Activated CD8-positive, alpha-beta memory T cell treated with anti-CD3 and anti-CD28 coated beads, Interleukin-2, amount 10 ng/mL, durations not matched to agents 7 days and 5 days (primary cell): ENCODE data around the gene SSR3. TPM values are rescaled to one million over a fixed set of nuclear protein-coding genes. Genes with fewer than 3 reads are reported as not detected.

Experiments
- ATAC-seq: fragments of 150-1000 bp; cut with Tn5 transposase; one replicate; pipeline ENCODE4 v1.10.0; 2021; ENCODE audit warnings: moderate library complexity
- CTCF ChIA-PET: fragments of 350-600 bp; sonication (Branson Sonifier 250); formaldehyde crosslinking; loops from one replicate; lab custom pipeline; 2021; ENCODE audit warnings: antibody characterized with exemption; lab: Charles Lee
- DNase-seq: peaks from one replicate; pipeline ENCODE4 v3.0.0-alpha.2; 2020
- H3K27ac Mint-ChIP-seq: one replicate; pipeline ENCODE4 v1.8.0; 2021; ENCODE audit warnings: mild to moderate bottlenecking, mixed read lengths
- H3K27me3 Mint-ChIP-seq: one replicate; pipeline ENCODE4 v1.8.0; 2021; ENCODE audit warnings: mixed read lengths
- H3K36me3 Mint-ChIP-seq: one replicate; pipeline ENCODE4 v1.8.0; 2021; ENCODE audit warnings: mild to moderate bottlenecking, mixed read lengths
- H3K4me1 Mint-ChIP-seq: one replicate; pipeline ENCODE4 v1.8.0; 2021; ENCODE audit warnings: mixed read lengths
- H3K4me3 Mint-ChIP-seq: one replicate; pipeline ENCODE4 v1.8.0; 2021; ENCODE audit warnings: mild to moderate bottlenecking, moderate library complexity, mixed read lengths
- H3K9me3 Mint-ChIP-seq: one replicate; pipeline ENCODE4 v1.8.0; 2022; ENCODE audit warnings: low read depth, mixed read lengths
- total RNA-seq, 2 experiments: library from RNA; stranded (reverse); gene quantifications; one replicate each; pipeline ENCODE4 v1.2.3, GENCODE V29; 2021

Gene SSR3
- total RNA-seq, 2 experiments from 2014 or later, result 121 to 147 TPM

DNA sequence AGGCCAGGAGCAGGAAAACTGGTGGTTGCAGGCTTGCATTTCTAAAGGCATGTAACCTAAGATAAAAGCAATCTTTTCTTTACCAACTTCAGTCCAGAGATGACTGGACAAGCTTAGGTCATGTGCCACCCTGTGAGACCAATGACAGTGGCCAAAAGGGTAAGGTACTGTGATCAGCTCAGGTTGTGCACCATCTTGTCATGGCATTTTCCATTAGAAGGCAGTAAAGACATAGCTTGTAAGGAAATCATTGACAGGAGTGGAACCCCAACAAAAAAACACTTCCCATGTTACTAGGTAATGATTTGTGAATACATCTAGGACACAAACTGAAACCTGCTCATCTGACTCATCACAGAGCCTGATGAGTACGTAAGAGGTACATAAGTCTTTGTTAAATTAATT is 35.2 kb downstream of the SSR3 start:
- H3K4me3 Mint-ChIP-seq, result no peak overlapping the region
- H3K27me3 Mint-ChIP-seq, result peaks cover 19% of the 10 kb centered on the region
- peaks cover 18% of the 10 kb centered on the region for H3K36me3 Mint-ChIP-seq
- peaks cover 35% of the 10 kb centered on the region for H3K4me1 Mint-ChIP-seq
- peaks cover 2% of the 10 kb centered on the region for H3K9me3 Mint-ChIP-seq
- no peak overlapping the region for H3K27ac Mint-ChIP-seq
- DNase-seq (peak; percentile 45), ATAC-seq (peak; percentile 62)
- CTCF ChIA-PET, result interaction anchor here (0.8 to 1.5 kb wide), 3 partner anchors 10 to 21 kb away, joined by 3 to 10 read pairs (median 5); no protein-coding TSS in a partner anchor

DNA sequence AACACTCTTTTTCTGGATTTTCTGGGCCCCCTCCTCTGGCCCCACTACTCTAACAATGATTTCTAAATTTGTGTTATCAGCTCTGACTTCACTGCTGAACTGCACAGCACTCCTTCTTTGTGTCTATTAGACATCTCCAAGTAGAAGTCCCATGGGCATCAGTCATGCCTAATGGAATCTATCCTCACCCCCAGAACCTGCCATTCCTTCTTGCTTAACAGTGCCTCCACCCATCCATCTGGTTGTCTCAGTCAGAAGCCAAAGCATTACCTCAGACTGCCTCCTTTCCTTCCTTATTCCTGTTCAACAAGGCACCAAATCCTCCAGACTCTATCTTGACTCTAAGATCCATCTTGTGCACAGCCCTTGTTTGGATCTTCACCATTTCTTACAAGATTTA is 36.2 kb downstream of the SSR3 start:
- Mint-ChIP-seq H3K4me3 (no peak overlapping the region), H3K27ac (no peak overlapping the region), H3K4me1 (peaks cover 25% of the 10 kb centered on the region), H3K9me3 (no peaks in the 10 kb centered on the region), H3K36me3 (peaks cover 9% of the 10 kb centered on the region), H3K27me3 (peaks cover 17% of the 10 kb centered on the region)
- DNase-seq, result no peak
- CTCF ChIA-PET, result interaction anchor here (1.3 kb wide), 1 partner anchor 9 kb away, joined by 10 read pairs; no protein-coding TSS in a partner anchor
- ATAC-seq, result no peak

GRCh38 chr3:156516961-156517360 is 38.0 kb downstream of the SSR3 start:
- CTCF ChIA-PET, result interaction anchor here (1.2 to 1.6 kb wide), 3 partner anchors 8 to 34 kb away, joined by 3 to 8 read pairs (median 3); no protein-coding TSS in a partner anchor
- no peak for DNase-seq
- Mint-ChIP-seq H3K27ac (no peak overlapping the region), H3K9me3 (no peaks in the 10 kb centered on the region), H3K4me3 (no peak overlapping the region), H3K27me3 (peaks cover 17% of the 10 kb centered on the region), H3K36me3 (no peaks in the 10 kb centered on the region), H3K4me1 (peaks cover 26% of the 10 kb centered on the region)
- no peak for ATAC-seq

- no peaks in the 10 kb centered on the region for H3K36me3 Mint-ChIP-seq
- CTCF ChIA-PET, result interaction anchor here (1.3 kb wide), 1 partner anchor 10 kb away, joined by 3 read pairs; no protein-coding TSS in a partner anchor
- peaks cover 15% of the 10 kb centered on the region for H3K27me3 Mint-ChIP-seq
- DNase-seq (no peak), ATAC-seq (no peak)
- peaks cover 32% of the 10 kb centered on the region for H3K4me1 Mint-ChIP-seq
- H3K27ac Mint-ChIP-seq, result no peak overlapping the region
- no peak overlapping the region for H3K4me3 Mint-ChIP-seq
- no peaks in the 10 kb centered on the region for H3K9me3 Mint-ChIP-seq
Measured at GRCh38 chr3:156516284-156516683, 38.6 kb downstream of the SSR3 start.

DNA sequence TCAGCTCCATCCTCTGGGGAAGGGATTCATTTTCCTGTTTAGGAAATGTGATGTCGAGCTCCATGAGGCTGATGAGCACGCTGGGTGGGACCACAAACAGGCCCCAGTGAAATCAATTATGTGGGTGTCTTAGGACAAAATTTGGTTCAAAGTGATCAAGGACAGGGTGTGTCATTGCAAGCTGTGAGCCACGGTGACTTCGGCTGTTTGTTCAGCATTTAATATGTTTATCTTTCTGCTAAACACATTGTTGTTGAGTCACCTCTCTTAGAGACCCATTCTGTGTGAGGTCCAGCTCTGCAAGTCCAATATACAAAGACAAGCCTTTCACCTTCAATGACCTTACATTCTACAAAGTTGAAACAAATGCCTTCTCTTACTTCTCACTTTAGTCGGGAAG is 41.3 kb downstream of the SSR3 start:
- Mint-ChIP-seq H3K27ac (no peak overlapping the region), H3K36me3 (no peaks in the 10 kb centered on the region), H3K9me3 (no peaks in the 10 kb centered on the region), H3K27me3 (peaks cover 5% of the 10 kb centered on the region), H3K4me1 (peaks cover 14% of the 10 kb centered on the region), H3K4me3 (no peak overlapping the region)
- ATAC-seq (no peak), DNase-seq (no peak)
- CTCF ChIA-PET, result interaction anchor here (0.6 to 1.4 kb wide), 2 partner anchors 11 to 160 kb away, joined by 3 to 4 read pairs; no protein-coding TSS in a partner anchor

DNA sequence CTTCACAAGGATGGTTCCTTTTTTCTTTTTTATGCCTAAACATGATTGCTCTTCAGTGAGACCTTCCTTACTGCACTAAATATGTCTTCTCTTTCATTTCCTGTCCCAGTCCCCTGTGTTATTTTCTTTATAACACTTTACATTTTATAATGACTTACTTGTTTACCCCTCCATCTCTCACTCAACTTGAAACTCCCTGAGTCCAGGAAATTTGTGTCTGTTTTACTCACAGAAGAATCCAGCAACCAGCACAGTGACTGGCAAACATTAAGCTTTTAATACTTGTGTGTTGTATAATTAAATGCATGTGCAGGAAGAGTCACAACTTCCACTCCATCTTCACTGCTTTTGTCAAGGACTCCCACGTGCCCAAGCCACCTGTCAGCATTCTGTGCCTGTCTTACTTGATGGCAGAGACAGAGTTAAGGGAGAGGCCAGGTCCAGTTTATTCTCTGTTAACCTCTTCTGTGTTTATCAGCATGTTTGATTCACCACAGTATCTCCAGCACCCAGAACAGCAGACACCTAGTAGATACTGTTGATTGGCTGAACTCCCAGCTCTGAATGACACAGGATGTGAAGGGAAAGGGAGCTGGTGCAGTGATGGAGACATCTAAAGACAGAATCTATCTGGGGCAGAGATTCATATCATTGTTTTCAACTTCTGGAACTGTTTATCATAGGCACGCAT is 42.8 kb downstream of the SSR3 start:
- Mint-ChIP-seq H3K27ac (peak overlapping the region; percentile 24), H3K36me3 (no peaks in the 10 kb centered on the region), H3K9me3 (no peaks in the 10 kb centered on the region), H3K4me1 (peaks cover 13% of the 10 kb centered on the region), H3K4me3 (no peak overlapping the region), H3K27me3 (peaks cover 2% of the 10 kb centered on the region)
- CTCF ChIA-PET, result interaction anchor here (1.2 to 7.5 kb wide), 6 partner anchors 13 to 625 kb away, joined by 3 to 75 read pairs (median 4); no protein-coding TSS in a partner anchor
- DNase-seq, result no peak
- ATAC-seq, result peak; percentile 43

GRCh38 chr3:156509189-156510174 is 45.4 kb downstream of the SSR3 start:
- DNase-seq (no peak), ATAC-seq (peak; percentile 76)

GRCh38 chr3:156507285-156507684 is 47.6 kb downstream of the SSR3 start:
- no peak for ATAC-seq
- no peak overlapping the region for H3K4me3 Mint-ChIP-seq
- H3K27me3 Mint-ChIP-seq, result peaks cover 19% of the 10 kb centered on the region
- no peaks in the 10 kb centered on the region for H3K36me3 Mint-ChIP-seq
- no peak overlapping the region for H3K27ac Mint-ChIP-seq
- DNase-seq, result no peak
- H3K9me3 Mint-ChIP-seq, result no peaks in the 10 kb centered on the region
- peaks cover 11% of the 10 kb centered on the region for H3K4me1 Mint-ChIP-seq
- CTCF ChIA-PET, result interaction anchor here (0.7 to 7.5 kb wide), 7 partner anchors 22 to 630 kb away, joined by 3 to 75 read pairs (median 16); no protein-coding TSS in a partner anchor

More at GRCh38 chr3:156509189-156510174, 45.4 kb downstream of the SSR3 start:
- no peak overlapping the region for H3K27ac Mint-ChIP-seq
- no peaks in the 10 kb centered on the region for H3K36me3 Mint-ChIP-seq
- no peak overlapping the region for H3K4me3 Mint-ChIP-seq
- peaks cover 6% of the 10 kb centered on the region for H3K27me3 Mint-ChIP-seq
- H3K9me3 Mint-ChIP-seq, result no peaks in the 10 kb centered on the region
- CTCF ChIA-PET, result interaction anchor here (0.6 to 7.5 kb wide), 32 partner anchors 8 to 628 kb away, joined by 3 to 75 read pairs (median 5); no protein-coding TSS in a partner anchor
- H3K4me1 Mint-ChIP-seq, result peaks cover 13% of the 10 kb centered on the region

GRCh38 chr3:156498307-156498706 is 56.6 kb downstream of the SSR3 start:
- Mint-ChIP-seq H3K27ac (no peak overlapping the region), H3K27me3 (peaks cover 5% of the 10 kb centered on the region), H3K4me3 (no peak overlapping the region), H3K4me1 (peaks cover 7% of the 10 kb centered on the region), H3K9me3 (no peaks in the 10 kb centered on the region), H3K36me3 (peaks cover 3% of the 10 kb centered on the region)
- DNase-seq, result no peak
- CTCF ChIA-PET, result interaction anchor here (2.2 kb wide), 1 partner anchor 49 kb away, joined by 5 read pairs; no protein-coding TSS in a partner anchor
- no peak for ATAC-seq

DNA sequence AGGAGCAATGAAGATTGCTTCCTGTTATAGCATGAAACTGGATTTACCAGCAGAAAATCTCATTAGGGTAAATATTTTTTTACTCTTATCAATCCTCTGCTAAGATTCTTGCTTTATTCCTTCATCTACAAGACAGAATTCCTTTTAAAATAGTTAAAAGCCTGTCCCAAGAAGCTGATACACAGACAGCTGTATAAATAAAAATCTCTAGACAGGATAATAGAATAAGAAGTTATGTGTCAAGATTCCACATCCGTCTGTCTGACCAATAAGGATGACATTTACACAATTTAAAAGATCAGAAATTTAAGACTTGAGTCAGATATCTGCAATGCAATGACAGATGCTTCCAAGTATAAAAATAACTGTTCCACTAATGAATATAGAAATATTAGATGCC is 57.6 kb downstream of the SSR3 start:
- no peak overlapping the region for H3K4me3 Mint-ChIP-seq
- peaks cover 3% of the 10 kb centered on the region for H3K36me3 Mint-ChIP-seq
- no peaks in the 10 kb centered on the region for H3K9me3 Mint-ChIP-seq
- ATAC-seq, result no peak
- CTCF ChIA-PET, result interaction anchor here (0.9 kb wide), 1 partner anchor 14 kb away, joined by 3 read pairs; no protein-coding TSS in a partner anchor
- DNase-seq, result no peak
- H3K27ac Mint-ChIP-seq, result no peak overlapping the region
- no peaks in the 10 kb centered on the region for H3K27me3 Mint-ChIP-seq
- H3K4me1 Mint-ChIP-seq, result peaks cover 7% of the 10 kb centered on the region

DNA sequence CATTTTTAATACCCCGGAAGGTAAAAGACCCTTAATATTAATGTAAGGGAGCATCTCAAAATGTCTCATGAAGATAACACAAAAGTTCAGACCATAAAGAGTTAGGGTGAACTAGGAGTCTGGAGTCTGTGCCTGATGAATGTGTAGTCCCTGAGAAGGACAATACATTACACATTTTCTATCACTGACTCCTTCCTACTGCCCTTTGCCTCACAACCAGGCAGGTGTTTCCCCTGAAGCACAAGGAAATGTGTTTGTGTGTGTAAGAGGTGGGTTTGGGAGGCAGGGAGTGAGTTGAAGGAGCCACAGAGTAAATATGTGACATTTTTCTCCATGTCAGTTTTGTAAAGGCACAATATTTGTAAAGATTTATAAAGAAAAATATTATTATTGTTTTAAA is 59.1 kb downstream of the SSR3 start:
- H3K9me3 Mint-ChIP-seq, result no peaks in the 10 kb centered on the region
- no peak overlapping the region for H3K27ac Mint-ChIP-seq
- ATAC-seq (no peak), DNase-seq (no peak)
- H3K4me1 Mint-ChIP-seq, result peaks cover 7% of the 10 kb centered on the region
- CTCF ChIA-PET, result no interaction called here
- peaks cover 3% of the 10 kb centered on the region for H3K36me3 Mint-ChIP-seq
- no peaks in the 10 kb centered on the region for H3K27me3 Mint-ChIP-seq
- H3K4me3 Mint-ChIP-seq, result no peak overlapping the region

- Mint-ChIP-seq H3K4me3 (no peak overlapping the region), H3K27ac (no peak overlapping the region), H3K36me3 (peaks cover 3% of the 10 kb centered on the region), H3K9me3 (no peaks in the 10 kb centered on the region), H3K4me1 (peaks cover 7% of the 10 kb centered on the region), H3K27me3 (no peaks in the 10 kb centered on the region)
- ATAC-seq (no peak), DNase-seq (no peak)
- CTCF ChIA-PET, result no interaction called here
Measured at GRCh38 chr3:156493887-156494286, 61.0 kb downstream of the SSR3 start.

DNA sequence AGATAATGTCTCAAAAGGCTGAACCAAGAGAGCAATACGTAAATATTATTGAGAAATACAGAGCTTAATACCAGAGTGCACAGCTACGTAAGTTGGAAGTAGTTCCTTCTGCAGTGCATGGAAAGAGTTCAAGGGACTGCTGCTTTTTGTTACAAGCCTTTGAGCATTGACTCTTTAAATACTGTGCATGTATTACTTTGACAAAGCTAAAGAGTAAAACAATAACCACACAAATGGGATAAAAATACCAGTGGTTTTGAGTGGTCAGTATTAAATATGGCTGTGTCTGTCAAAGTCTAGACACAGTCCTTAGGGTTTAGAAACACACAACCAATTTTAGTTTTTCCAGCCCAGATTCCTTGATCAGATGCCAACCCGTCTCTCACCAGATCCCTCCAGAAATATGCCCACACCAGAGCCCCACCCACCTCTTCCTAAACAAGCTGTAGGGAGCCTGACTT is 62.1 kb downstream of the SSR3 start:
- H3K4me1 Mint-ChIP-seq, result peaks cover 7% of the 10 kb centered on the region
- H3K4me3 Mint-ChIP-seq, result no peak overlapping the region
- no peak overlapping the region for H3K27ac Mint-ChIP-seq
- H3K27me3 Mint-ChIP-seq, result no peaks in the 10 kb centered on the region
- CTCF ChIA-PET, result interaction anchor here (0.9 to 1.4 kb wide), 4 partner anchors 10 to 17 kb away, joined by 3 to 5 read pairs (median 4); no protein-coding TSS in a partner anchor
- H3K36me3 Mint-ChIP-seq, result peaks cover 3% of the 10 kb centered on the region
- ATAC-seq (no peak), DNase-seq (no peak)
- no peaks in the 10 kb centered on the region for H3K9me3 Mint-ChIP-seq
